GM23248 (cell line): ENCODE data around the gene PRSS1. TPM values are rescaled to one million over a fixed set of nuclear protein-coding genes. Genes with fewer than 3 reads are reported as not detected.

Experiments
- DNase-seq: peaks from one replicate; pipeline ENCODE4 v3.0.0-alpha.2; 2015
- H2AFZ ChIP-seq: fragments of 200-600 bp; sonication (generic); 2 replicates; pipeline ENCODE4 v1.6.1; 2016; ENCODE audit warnings: antibody characterized with exemption
- H3F3A ChIP-seq: fragments of 200-600 bp; sonication (generic); 2 replicates; pipeline ENCODE4 v1.6.1; 2016; ENCODE audit warnings: mild to moderate bottlenecking, antibody characterized with exemption, mixed run types; ENCODE audit not compliant: insufficient read depth
- H3K27ac ChIP-seq: fragments of 200-600 bp; sonication (generic); 2 replicates; pipeline ENCODE4 v1.5.1; 2016; ENCODE audit warnings: mild to moderate bottlenecking
- H3K27me3 ChIP-seq: fragments of 200-600 bp; sonication (generic); replicated peaks from 2 replicates; pipeline ENCODE4 v1.6.1; 2016; ENCODE audit warnings: mild to moderate bottlenecking; ENCODE audit not compliant: insufficient read depth
- H3K36me3 ChIP-seq: fragments of 200-600 bp; sonication (generic); 2 replicates; pipeline ENCODE4 v1.6.1; 2016; ENCODE audit warnings: low read depth, mild to moderate bottlenecking
- H3K4me1 ChIP-seq: fragments of 200-600 bp; sonication (generic); 2 replicates; pipeline ENCODE4 v1.6.1; 2016; ENCODE audit warnings: mild to moderate bottlenecking; ENCODE audit not compliant: insufficient read depth
- H3K4me2 ChIP-seq: fragments of 200-600 bp; sonication (generic); one replicate; pipeline ENCODE4 v1.6.1; 2016; ENCODE audit warnings: mild to moderate bottlenecking; ENCODE audit not compliant: unreplicated experiment
- H3K4me3 ChIP-seq: fragments of 200-600 bp; sonication (generic); 2 replicates; pipeline ENCODE4 v1.5.1; 2016; ENCODE audit warnings: mild to moderate bottlenecking
- H3K79me2 ChIP-seq: fragments of 200-600 bp; sonication (generic); 2 replicates; pipeline ENCODE4 v1.6.1; 2016; ENCODE audit warnings: mild to moderate bottlenecking; ENCODE audit not compliant: insufficient read depth
- H3K9ac ChIP-seq: fragments of 200-600 bp; sonication (generic); 2 replicates; pipeline ENCODE4 v1.6.1; 2016; ENCODE audit warnings: mild to moderate bottlenecking
- H3K9me2 ChIP-seq: fragments of 200-600 bp; sonication (generic); 2 replicates; pipeline ENCODE4 v1.6.1; 2016; ENCODE audit warnings: mixed run types, mild to moderate bottlenecking, moderate library complexity; ENCODE audit not compliant: insufficient read depth
- H3K9me3 ChIP-seq: fragments of 200-600 bp; sonication (generic); one replicate; pipeline ENCODE4 v1.6.1; 2017; ENCODE audit warnings: low read depth
- H4K20me1 ChIP-seq: fragments of 200-600 bp; sonication (generic); 2 replicates; pipeline ENCODE4 v1.6.0; 2016; ENCODE audit not compliant: insufficient read depth
- EZH2 ChIP-seq: fragments of 200-600 bp; sonication (generic); IDR thresholded peaks from 2 replicates; pipeline ENCODE4 v1.6.1; 2018; ENCODE audit warnings: antibody characterized with exemption, mild to moderate bottlenecking; ENCODE audit not compliant: insufficient read depth, poor library complexity, severe bottlenecking
- EZH2phosphoT487 ChIP-seq: fragments of 200-600 bp; sonication (generic); IDR thresholded peaks from 2 replicates; pipeline ENCODE4 v1.6.1; 2018; ENCODE audit warnings: antibody characterized with exemption, moderate library complexity, mild to moderate bottlenecking, low read depth; ENCODE audit not compliant: insufficient read depth
- WGBS, 2 experiments: methylation state at CpG; one replicate each; pipeline ENCODE4 v1.1.6; 2015 to 2017; ENCODE audit warnings: low lambda C conversion rate in 2 of 2, low coverage in 1 of 2; ENCODE audit errors: missing lambda C conversion rate in 2 of 2; 5-methylcytosine and 5-hydroxymethylcytosine counted together
- in situ Hi-C: fragments of 300-500 bp; cut with MboI; formaldehyde crosslinking; loops from 2 replicates; pipeline ENCODE4 v1.15.0; 2020
- polyA plus RNA-seq: library from polyadenylated mRNA; unstranded; fragments of >200 nt; fragmentation: Nextera tagmentation; extraction: Ambion mirVana; gene quantifications from 2 replicates; pipeline ENCODE4 v1.2.1, GENCODE V29; 2016
- total RNA-seq: library from RNA; depleted of rRNA; stranded (reverse); fragments of >200 nt; shearing (Covaris generic); gene quantifications from 2 replicates; pipeline ENCODE4 v1.2.3, GENCODE V29; 2014

Gene PRSS1
- total and polyA plus RNA-seq, 2 experiments from 2014 or later = not detected

- no peak overlapping the region for H3K27ac ChIP-seq
- no peak overlapping the region for H3K9ac ChIP-seq
- peaks cover 24% of the 10 kb centered on the region for H3K27me3 ChIP-seq
- no peak overlapping the region for H2AFZ ChIP-seq
- H3K9me3 ChIP-seq = no peaks in the 10 kb centered on the region
- TF ChIP-seq EZH2phosphoT487 (no peak), EZH2 (no peak)
- no peaks in the 10 kb centered on the region for H3K9me2 ChIP-seq
- H3K4me1 ChIP-seq = no peaks in the 10 kb centered on the region
- 63 to 64% methylated on average over 8 of the region's 8 CpGs for WGBS, 2 experiments
- H3K79me2 ChIP-seq = no peaks in the 10 kb centered on the region
- no peak for DNase-seq
- in situ Hi-C loops = loop anchor here (10.0 kb wide), 1 partner anchor 261 kb away; no protein-coding TSS in a partner anchor
- no peaks in the 10 kb centered on the region for H3K36me3 ChIP-seq
- no peaks in the 10 kb centered on the region for H4K20me1 ChIP-seq
- H3K4me3 ChIP-seq = no peak overlapping the region
- H3K4me2 ChIP-seq = no peak overlapping the region
- no peaks in the 10 kb centered on the region for H3F3A ChIP-seq
Observed at GRCh38 chr7:142785841-142786250, 36.6 kb downstream of the PRSS1 start.

- Histone ChIP-seq H3K4me2 (no peak overlapping the region), H3K4me1 (no peaks in the 10 kb centered on the region), H3K36me3 (no peaks in the 10 kb centered on the region), H2AFZ (no peak overlapping the region), H3K27ac (no peak overlapping the region), H3K9me2 (no peaks in the 10 kb centered on the region), H3K9ac (no peak overlapping the region), H3K79me2 (no peaks in the 10 kb centered on the region), H4K20me1 (no peaks in the 10 kb centered on the region), H3K27me3 (peaks cover 30% of the 10 kb centered on the region), H3K4me3 (no peak overlapping the region), H3K9me3 (no peaks in the 10 kb centered on the region), H3F3A (no peaks in the 10 kb centered on the region)
- WGBS, 2 experiments = 49 to 52% methylated on average over 11 of the region's 11 CpGs
- no peak for DNase-seq
- in situ Hi-C loops = loop anchor here (10.0 kb wide), 1 partner anchor 262 kb away; no protein-coding TSS in a partner anchor
- TF ChIP-seq EZH2phosphoT487 (no peak), EZH2 (no peak)
Observed at GRCh38 chr7:142787034-142787768, 37.9 kb downstream of the PRSS1 start.

- no peaks in the 10 kb centered on the region for H3K79me2 ChIP-seq
- no peak for TF ChIP-seq EZH2
- no peak for TF ChIP-seq EZH2phosphoT487
- H3K9ac ChIP-seq = no peak overlapping the region
- no peak overlapping the region for H2AFZ ChIP-seq
- no peaks in the 10 kb centered on the region for H3K9me2 ChIP-seq
- H3K27ac ChIP-seq = no peak overlapping the region
- no peaks in the 10 kb centered on the region for H3K4me1 ChIP-seq
- H4K20me1 ChIP-seq = no peaks in the 10 kb centered on the region
- peaks cover 31% of the 10 kb centered on the region for H3K27me3 ChIP-seq
- 52 to 54% methylated on average over 6 of the region's 6 CpGs for WGBS, 2 experiments
- H3K4me2 ChIP-seq = no peak overlapping the region
- H3K9me3 ChIP-seq = no peaks in the 10 kb centered on the region
- H3K36me3 ChIP-seq = no peaks in the 10 kb centered on the region
- DNase-seq = no peak
- in situ Hi-C loops = loop anchor here (10.0 kb wide), 1 partner anchor 263 kb away; no protein-coding TSS in a partner anchor
- H3K4me3 ChIP-seq = no peak overlapping the region
- H3F3A ChIP-seq = no peaks in the 10 kb centered on the region
Observed at GRCh38 chr7:142787783-142788182, 38.5 kb downstream of the PRSS1 start.

GRCh38 chr7:142788303-142789289, 39.3 kb downstream of the PRSS1 start:
- TF ChIP-seq EZH2phosphoT487 = no peak
- TF ChIP-seq EZH2 = no peak
- in situ Hi-C loops = loop anchor here (10.0 kb wide), 1 partner anchor 264 kb away; no protein-coding TSS in a partner anchor
- no peak overlapping the region for H3K4me3 ChIP-seq
- H3K9me3 ChIP-seq = no peaks in the 10 kb centered on the region
- no peak overlapping the region for H2AFZ ChIP-seq
- no peaks in the 10 kb centered on the region for H4K20me1 ChIP-seq
- H3K4me1 ChIP-seq = no peaks in the 10 kb centered on the region
- H3K4me2 ChIP-seq = no peak overlapping the region
- H3K9ac ChIP-seq = no peak overlapping the region
- no peaks in the 10 kb centered on the region for H3K36me3 ChIP-seq
- no peaks in the 10 kb centered on the region for H3K9me2 ChIP-seq
- no peak overlapping the region for H3K27ac ChIP-seq
- no peaks in the 10 kb centered on the region for H3K79me2 ChIP-seq
- no peaks in the 10 kb centered on the region for H3F3A ChIP-seq
- H3K27me3 ChIP-seq = peaks cover 38% of the 10 kb centered on the region
- 44 to 50% methylated on average over 10 of the region's 10 CpGs for WGBS, 2 experiments
- DNase-seq = no peak
